NOMO-1 treated with DMSO at 0.1 percent for 48 hours (cell line): Measurements from ENCODE around the gene PDE6D.

Source experiments
- DNase-seq: peaks from one replicate; lab custom pipeline; 2025; ENCODE audit not compliant: unreplicated experiment; lab: John Stamatoyannopoulos, UW

PDE6D gene

DNA sequence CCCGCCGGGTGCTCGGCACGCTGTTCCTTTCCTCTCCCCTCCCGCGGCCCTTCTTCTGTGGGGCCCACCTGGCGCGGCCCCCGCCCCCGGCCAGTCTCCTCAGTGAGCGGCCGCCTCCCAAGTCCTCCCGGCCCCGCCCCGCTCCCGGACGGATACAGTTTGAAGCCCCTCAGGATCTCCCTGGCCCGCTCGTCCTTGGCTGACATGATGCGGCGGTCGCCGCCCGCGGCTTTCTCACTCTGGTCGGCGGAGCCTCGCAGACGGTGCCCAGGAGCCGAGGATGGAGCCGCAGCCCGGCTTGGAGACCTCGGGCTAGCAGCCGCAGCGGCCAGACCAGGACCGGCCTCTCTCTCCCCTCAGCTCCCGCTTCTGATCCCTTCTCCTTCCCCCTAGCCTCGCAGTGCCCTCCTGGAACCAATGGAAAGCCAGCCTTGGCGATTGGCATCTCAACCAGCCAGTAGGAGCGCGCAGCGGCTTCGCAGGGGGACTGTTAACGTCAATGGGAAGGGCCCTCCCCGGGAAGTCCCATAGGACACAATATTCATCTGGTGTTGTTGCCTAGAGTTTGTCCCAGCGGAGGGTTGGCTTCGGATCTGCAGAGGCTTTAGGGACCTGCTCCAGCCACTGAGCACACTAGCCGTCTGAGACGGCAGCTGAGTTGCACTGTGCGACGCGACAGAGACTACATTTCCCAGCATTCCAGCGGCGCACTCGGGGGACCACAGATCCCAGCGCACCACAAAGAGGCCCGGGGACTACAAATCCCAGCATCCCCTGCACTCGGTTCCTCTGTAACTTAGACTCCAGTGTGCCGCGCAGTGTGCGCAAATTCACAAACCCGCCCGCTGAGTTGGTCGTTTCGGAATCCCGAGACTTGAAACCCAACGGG lies at the start of gene PDE6D:
Gene PDE6D (minus strand): TSS at position 374 of the 889 bp plus-strand sequence. CDS start 168 bp downstream, at position 206.
- peak; percentile 95 for DNase-seq

DNA sequence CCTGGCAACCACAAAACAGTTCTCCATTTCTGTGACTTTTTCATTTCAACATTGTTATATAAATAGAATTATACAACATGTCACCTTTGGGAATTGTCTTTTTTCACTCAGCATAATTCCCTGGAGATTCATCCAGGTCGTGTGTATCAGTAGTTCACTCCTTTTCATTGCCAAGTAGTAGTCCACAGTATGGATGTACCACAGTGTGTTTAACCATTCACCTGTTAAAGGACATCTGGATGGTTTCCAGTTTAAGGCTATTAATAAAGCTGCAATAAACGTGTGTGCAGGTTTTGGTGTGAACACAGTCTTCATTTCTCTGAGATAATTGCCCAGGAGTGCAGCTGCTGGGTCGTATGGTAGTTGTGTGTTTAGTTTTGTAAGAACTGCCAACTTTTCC lies 40.8 kb upstream of the PDE6D start:
- DNase-seq, result no peak

DNA sequence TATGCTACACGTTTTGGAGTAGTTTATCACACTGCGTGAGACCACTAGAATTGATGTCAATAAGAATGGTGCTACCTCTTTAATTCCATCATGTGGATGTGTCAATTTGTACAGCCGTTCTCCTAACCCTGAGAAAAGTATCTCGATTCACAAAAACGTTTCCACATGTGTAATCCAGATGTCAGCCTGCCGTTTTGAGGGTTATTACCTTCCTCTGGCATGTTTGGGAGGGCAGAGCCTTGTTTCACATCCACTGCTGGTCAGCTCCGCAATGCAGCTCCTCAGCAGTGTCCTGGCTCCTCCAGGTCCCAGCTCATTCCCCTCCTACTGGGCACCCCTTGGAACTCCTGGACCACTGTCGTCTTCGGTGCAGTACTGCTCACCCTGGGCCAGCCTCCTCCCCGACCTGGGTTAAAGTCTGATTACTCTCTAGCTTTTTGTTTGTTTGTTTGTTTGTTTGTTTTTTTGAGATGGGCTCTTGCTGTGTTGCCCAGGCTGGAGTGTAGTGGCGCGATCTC lies 39.8 kb upstream of the PDE6D start:
- no peak for DNase-seq

- DNase-seq, result no peak
These were observed 38.5 kb upstream of the PDE6D start for GRCh38 chr2:231819447-231820042.

GRCh38 chr2:231816327-231817026 lies 35.4 kb upstream of the PDE6D start:
- DNase-seq, result no peak

GRCh38 chr2:231810905-231811304 lies 29.8 kb upstream of the PDE6D start:
- no peak for DNase-seq

DNA sequence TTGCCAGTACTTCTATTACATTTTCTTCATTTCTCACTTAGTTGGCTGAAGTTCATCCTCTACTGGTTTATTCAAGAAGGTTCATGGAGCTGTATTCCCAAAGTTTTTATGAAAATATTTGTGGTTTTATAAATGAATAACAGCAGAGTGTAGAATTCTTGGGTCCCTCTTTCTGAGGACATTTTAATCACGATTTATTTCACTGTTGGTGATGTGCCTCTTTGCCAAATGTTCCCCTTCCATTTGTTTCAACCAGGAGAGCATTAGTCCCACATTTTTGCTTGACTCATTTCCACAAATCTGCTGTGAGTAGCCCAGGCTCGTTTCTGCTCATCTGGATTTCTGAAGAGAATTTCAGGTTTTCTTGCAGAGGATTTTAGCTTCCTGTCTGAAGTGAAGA lies 25.9 kb upstream of the PDE6D start:
- DNase-seq, result no peak

DNA sequence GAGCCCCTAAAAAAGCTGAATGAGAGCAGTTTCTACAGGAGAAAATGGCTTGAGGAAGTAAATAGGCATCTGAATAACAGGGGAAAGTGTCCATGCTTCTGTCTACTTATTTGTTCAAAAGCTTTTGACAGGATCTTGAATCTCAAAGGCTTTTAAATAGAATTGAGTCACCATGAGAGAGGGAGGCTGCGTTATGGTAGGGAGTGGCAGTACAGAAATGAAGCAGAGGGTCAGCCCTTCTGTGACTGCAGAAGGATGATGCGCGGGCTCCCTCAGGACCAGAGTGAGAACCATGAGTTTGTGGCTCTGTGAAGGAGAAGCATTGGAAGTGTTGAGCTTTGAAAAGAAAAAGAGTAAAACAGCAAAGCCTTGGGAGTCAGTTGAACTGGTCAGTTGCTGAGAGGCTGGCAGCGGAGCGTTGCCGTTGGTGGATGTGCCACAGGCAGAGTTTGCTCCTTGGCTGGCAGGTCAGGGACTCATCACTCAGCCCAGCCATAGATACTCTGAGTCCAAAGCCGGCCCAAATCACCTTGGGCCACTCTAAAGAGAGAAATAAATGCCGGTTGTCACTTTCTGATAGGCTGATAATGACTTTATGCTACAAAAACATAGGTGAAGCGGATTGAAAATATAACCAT lies 22.5 kb upstream of the PDE6D start:
- no peak for DNase-seq

- peak; percentile 45 for DNase-seq
These were observed 19.5 kb upstream of the PDE6D start for GRCh38 chr2:231800493-231801091.

DNA sequence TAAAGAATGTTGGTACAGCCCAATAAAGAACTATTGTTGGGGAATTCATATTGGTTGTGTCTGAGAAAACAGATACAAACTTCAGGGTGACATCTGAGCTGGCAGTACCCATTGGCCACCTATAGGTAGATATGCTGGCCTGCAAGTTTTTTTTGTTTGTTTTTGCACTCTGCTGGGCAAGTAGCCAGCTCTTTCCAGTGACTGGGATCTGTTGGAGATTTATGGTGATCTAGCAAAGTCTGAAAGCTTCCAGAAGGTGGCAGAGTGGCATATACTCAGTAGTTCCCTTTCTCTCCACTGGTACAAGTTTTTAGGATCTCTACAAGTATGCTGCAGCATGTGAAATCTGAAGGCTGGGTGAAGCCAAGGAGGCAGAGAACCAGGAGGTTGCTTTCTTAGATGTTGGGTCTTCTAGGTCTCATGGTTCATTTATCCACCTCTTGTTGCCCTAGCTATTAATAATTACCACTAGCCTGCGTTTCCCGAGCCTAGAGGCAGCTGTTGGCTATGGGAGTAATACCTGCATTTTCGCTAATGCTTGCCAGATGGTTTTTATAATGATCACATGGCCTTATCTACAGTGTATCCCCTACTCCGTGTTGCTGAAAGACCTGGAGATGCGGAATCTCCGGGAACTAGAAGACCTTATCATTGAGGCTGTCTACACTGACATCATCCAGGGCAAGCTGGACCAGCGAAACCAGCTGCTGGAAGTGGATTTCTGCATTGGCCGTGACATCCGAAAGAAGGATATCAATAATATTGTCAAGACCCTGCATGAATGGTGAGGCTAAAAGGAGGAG lies 14.6 kb upstream of the PDE6D start:
- DNase-seq, result peak; percentile 8

- DNase-seq, result no peak
These were observed 13.3 kb upstream of the PDE6D start for GRCh38 chr2:231794383-231794782.

DNA sequence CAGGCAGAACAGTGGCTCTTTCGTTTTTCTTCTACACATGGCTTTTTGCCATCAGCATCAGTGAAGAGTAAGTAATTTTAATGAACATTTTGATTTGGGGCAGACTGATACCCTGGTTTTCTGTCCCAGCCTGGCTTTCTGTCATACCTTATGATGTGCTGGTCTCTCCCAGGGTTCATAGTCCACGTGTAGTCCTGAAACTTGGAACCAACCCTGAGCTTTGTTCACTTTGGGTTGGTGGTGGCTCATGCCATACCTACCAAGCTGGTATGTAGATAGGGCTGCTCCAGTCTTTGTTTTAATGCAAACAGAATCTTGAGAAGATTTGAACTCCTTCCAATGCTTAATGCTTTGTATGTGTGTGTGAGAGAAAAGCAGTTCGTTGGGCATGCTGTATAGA lies 10.0 kb upstream of the PDE6D start:
- no peak for DNase-seq

DNA sequence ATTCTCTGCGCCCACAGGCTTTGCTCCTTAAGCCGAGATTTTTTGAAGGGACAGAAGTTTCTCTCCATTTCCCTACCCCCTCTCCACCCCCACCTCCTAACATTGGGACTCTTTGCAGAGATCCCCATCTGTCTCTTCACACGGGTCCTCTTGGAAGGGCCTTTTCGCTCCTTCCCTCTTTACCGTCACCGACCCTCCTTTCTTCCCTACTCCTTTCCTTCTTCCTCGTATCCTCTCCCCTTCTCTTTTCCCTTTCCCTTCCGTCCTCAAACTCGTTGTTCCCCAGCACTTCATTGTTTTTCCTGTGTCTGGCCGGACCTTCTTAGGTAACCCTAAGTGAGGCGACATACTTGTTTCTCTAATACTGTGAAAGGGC lies 5.8 kb upstream of the PDE6D start:
- no peak for DNase-seq

DNA sequence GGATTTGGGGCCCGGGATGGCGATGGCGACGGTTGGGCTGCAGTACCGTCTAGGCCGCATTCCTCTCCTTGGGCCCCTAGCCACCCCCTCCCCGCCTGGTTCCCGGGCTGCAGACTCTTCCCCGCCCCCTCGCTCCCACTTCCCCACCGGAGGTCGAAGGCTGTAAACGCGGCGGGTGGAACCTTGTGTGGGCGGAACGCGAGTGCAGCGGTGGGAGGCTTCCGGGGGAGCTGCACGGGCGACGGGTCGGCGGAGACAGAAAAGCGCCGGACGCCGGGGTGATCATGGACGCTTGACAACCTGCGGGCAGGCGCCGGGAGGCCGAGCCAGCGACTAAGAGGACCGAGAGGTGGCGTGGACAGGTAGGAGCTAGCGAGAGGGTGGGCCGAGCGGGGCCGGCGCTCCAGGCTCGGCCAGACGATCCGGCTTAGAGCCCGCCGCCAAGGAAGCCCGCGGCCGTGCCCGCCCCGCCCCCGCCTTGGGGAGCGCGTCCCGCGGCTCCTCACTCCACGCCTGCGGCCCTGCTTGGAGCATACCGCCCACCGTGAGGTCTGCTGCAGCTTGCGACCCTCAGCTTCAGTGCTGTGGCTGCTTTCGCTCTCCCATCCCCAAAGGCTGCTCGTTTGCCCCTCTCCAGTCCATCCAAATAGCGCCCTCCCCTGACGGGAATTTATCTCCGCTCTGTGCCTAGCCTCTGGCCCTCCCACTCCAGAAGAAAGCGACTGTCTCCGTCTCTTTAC lies 5.3 kb upstream of the PDE6D start, which contains the start of gene COPS7B:
Gene COPS7B (plus strand): TSS at position 269 of the 740 bp plus-strand sequence. CDS start 2,126 bp downstream, outside the sequence.
- peak; percentile 78 for DNase-seq

GRCh38 chr2:231785822-231786176 lies 4.7 kb upstream of the PDE6D start:
- DNase-seq, result no peak

GRCh38 chr2:231785413-231785812 lies 4.3 kb upstream of the PDE6D start:
- DNase-seq, result no peak

DNA sequence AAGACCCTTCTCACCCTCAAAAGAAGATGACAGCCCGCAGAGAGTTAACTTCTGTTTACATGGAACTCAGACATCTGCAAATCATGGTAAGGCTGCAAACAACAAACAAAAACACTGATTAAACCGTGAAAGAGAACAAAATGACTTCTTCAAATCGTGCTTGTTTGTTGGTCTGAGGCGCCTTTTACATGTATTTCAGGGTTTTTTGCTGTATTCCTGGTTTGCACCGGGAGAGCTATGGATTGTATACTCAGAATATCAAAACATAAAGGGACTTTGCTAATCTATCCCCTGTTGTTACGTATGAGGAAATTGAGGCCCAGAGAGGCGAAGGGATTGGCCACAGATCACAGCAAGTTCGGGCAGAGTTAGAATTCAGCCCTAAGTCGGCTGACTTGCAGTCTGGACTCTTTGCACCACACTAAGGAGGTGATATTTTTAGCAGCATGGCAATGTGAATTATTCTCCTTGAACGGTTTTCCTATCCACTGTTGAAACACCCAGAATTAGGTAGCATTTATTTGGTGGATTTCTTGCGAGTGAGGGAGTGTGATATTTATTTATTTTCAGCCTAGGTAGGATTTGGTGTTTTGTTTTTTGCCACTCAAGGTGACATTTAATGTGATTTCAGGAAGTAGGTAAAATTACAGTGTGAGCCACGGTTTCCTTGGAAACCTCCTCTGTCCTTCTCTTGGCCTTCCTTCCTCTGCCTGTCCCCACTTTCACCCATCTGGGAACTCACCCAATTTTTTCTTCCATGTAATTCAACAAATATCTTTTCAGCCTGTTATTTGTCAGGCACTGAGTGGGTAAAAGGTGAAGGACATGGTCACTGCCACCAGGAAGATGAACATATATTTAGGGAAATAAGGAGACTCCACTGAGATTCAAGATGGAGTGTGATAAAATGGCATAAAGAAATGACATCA lies 980 bp upstream of the PDE6D start:
- peak; percentile 54 for DNase-seq
